Mesodermal cell (in vitro differentiated cells): ENCODE measurements around the gene STON1.
"Not testable (repeated sequence)": the region's sequence is repeated elsewhere in the genome, so short reads cannot be mapped to it uniquely, and the experiment has no call there.

Experiments used
- H3K27ac ChIP-seq: 2 replicates; pipeline ENCODE4 v1.7.0; 2013; ENCODE audit warnings: mild to moderate bottlenecking, low read depth, low read length, moderate library complexity; ENCODE audit not compliant: severe bottlenecking
- H3K36me3 ChIP-seq: 2 replicates; pipeline ENCODE4 v1.7.1; 2013; ENCODE audit warnings: mild to moderate bottlenecking, low read length, moderate library complexity; ENCODE audit not compliant: control insufficient read depth, insufficient read depth
- H3K4me1 ChIP-seq: one replicate; pipeline ENCODE4 v1.7.1; 2013; ENCODE audit warnings: mild to moderate bottlenecking, low read length; ENCODE audit not compliant: insufficient read depth, control insufficient read depth, poor library complexity, severe bottlenecking
- H3K4me3 ChIP-seq: 2 replicates; pipeline ENCODE4 v1.7.0; 2013; ENCODE audit warnings: low read length, control low read depth, mild to moderate bottlenecking; ENCODE audit not compliant: insufficient read depth, poor library complexity, severe bottlenecking; ENCODE audit errors: extremely low read depth
- H3K9me3 ChIP-seq: 2 replicates; pipeline ENCODE4 v1.7.1; 2013; ENCODE audit warnings: mild to moderate bottlenecking, low read length, moderate library complexity; ENCODE audit not compliant: control insufficient read depth
- WGBS, 2 experiments: methylation state at CpG; one replicate each; pipeline ENCODE4 v1.1.5; 2013; ENCODE audit warnings: missing lambda C conversion rate in 2 of 2; ENCODE audit not compliant: insufficient coverage in 2 of 2; 5-methylcytosine and 5-hydroxymethylcytosine counted together

The STON1 gene

DNA sequence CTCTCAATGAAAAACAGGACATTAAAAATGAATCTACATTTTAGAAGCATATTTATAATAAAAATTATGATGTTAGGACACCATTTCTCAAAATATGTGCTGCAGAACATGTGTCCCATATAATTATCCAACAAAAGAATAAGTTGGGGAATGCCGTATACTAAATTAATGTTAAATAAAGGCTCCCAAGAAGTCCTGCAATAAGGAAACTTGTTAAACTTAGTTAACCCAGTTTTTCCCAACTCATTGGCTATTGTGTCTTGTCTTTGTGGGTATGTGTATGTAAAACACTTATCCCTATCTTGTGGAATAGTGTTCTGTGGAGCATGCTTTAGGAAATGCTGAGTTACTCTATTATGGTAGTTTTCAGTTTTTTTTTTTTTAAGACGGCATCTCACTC is 62.1 kb downstream of the STON1 start:
- WGBS, 2 experiments = no CpG with 5 or more reads among the region's 2 CpGs
- Histone ChIP-seq H3K9me3 (no peaks in the 10 kb centered on the region), H3K4me3 (no peak overlapping the region), H3K36me3 (peaks cover 15% of the 10 kb centered on the region), H3K27ac (no peak overlapping the region), H3K4me1 (no peaks in the 10 kb centered on the region)

DNA sequence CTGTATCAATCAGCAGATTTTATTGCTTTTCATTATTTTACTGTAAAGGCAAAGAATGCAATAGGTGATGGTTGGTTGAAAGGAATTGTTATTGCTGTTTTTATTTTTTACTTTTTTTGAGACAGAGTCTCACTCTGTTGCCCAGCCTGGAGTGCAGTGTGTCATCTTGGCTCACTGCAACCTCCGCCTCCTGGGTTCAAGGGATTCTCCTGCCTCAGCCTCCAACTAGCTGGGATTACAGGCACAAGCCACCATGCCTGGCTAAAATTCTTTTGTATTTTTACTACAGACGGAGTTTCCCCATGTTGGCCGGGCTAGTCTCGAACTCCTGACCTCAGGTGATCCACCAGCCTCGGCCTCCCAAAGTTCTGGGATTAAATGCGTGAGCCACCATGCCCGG is 66.8 kb downstream of the STON1 start:
- peaks cover 18% of the 10 kb centered on the region for H3K36me3 ChIP-seq
- WGBS, 2 experiments = 94 to 98% methylated on average over 6 of the region's 7 CpGs
- not testable (repeated sequence) for H3K4me3 ChIP-seq, H3K9me3 ChIP-seq, H3K27ac ChIP-seq, H3K4me1 ChIP-seq

GRCh38 chr2:48597492-48597891 is 67.5 kb downstream of the STON1 start:
- peaks cover 17% of the 10 kb centered on the region for H3K36me3 ChIP-seq
- no peaks in the 10 kb centered on the region for H3K4me1 ChIP-seq
- H3K27ac ChIP-seq = no peak overlapping the region
- WGBS, 2 experiments = 100% methylated on average over 1 of the region's 2 CpGs; no CpG with 5 or more reads in 1 of the 2 experiments
- H3K4me3 ChIP-seq = no peak overlapping the region
- H3K9me3 ChIP-seq = no peaks in the 10 kb centered on the region

- Histone ChIP-seq H3K27ac (no peak overlapping the region), H3K4me1 (no peaks in the 10 kb centered on the region), H3K4me3 (no peak overlapping the region), H3K36me3 (peaks cover 10% of the 10 kb centered on the region), H3K9me3 (no peaks in the 10 kb centered on the region)
- WGBS, 2 experiments = 39 to 62% methylated on average over 3 of the region's 4 CpGs
These were observed 70.4 kb downstream of the STON1 start for GRCh38 chr2:48600204-48600813.

- H3K4me1 ChIP-seq = no peaks in the 10 kb centered on the region
- 80% methylated on average over 2 of the region's 3 CpGs; no CpG with 5 or more reads in 1 of the 2 experiments for WGBS, 2 experiments
- no peak overlapping the region for H3K4me3 ChIP-seq
- no peaks in the 10 kb centered on the region for H3K9me3 ChIP-seq
- H3K27ac ChIP-seq = no peak overlapping the region
- H3K36me3 ChIP-seq = peaks cover 10% of the 10 kb centered on the region
These were observed 71.0 kb downstream of the STON1 start for GRCh38 chr2:48600917-48601316.

- Histone ChIP-seq H3K9me3 (no peaks in the 10 kb centered on the region), H3K4me1 (no peaks in the 10 kb centered on the region), H3K36me3 (peaks cover 10% of the 10 kb centered on the region), H3K4me3 (no peak overlapping the region), H3K27ac (no peak overlapping the region)
- WGBS, 2 experiments = 56 to 63% methylated on average over 6 to 7 of the region's 7 CpGs
These were observed 71.4 kb downstream of the STON1 start for GRCh38 chr2:48601349-48601748.

DNA sequence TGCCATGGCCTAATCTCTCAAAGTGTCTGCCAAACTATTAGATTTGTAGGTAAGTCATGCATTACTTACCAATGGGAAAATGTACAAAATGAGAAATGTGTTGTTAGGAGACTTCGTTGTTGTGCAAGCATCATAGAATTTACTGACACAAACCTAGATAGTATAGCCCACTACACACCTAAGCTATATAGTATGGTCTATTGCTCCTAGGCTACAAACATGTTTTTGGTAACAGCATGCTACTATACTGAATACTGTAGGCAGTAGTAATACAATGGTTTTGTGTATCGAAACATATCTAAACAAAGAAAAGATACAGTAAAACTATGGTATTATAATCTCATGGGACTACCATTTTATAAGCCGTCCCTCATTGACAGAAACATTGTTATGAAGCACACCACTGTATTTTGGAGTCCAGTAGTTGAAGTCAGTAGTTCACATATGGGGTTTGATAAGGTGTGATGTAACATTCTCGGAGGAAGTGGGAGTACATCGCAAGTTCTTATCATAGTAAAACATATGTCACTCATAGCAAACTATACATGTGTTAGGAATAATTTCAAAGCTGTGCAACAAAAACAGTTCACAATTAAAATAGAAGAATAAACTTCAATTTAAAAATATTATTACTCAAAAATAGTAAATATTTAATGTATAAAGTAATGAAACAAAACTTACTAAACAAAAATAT is 75.7 kb downstream of the STON1 start:
- Histone ChIP-seq H3K36me3 (no peaks in the 10 kb centered on the region), H3K27ac (no peak overlapping the region), H3K9me3 (no peaks in the 10 kb centered on the region), H3K4me3 (no peak overlapping the region), H3K4me1 (no peaks in the 10 kb centered on the region)
- WGBS, 2 experiments = no CpG with 5 or more reads among the region's 5 CpGs

DNA sequence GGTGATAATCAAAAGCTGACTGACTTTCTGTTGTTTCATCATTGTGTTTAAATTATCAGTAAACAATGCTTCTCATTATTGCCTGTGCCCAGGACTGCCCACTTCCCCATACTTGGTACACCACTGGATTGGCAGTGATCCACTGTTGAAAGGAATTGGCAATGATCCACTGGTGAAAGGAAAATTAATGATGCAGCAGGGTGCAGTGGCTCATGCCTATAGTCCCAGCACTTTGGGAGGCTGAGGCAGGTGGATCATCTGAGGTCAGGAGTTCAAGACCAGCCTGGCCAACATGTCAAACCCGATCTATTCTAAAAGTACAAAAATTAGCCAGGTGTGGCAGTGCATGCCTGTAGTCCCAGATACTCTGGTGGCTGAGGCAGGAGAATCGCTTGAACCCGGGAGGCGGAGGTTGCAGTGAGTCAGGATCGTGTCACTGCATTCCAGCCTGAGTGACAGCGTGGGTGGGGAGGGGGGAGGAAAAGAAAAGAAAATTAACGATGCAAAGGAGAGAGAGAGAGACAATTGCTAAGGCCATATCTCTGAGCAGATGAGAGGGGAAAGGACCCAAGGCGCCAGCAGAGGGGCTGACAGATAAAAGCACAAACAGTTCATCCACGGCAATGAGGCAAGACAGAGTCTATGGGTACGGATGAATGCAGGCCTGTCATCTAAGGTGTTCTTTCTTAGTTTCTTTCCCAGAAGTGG is 77.5 kb downstream of the STON1 start:
- Histone ChIP-seq H3K36me3 (no peaks in the 10 kb centered on the region), H3K9me3 (no peaks in the 10 kb centered on the region), H3K27ac (no peak overlapping the region), H3K4me1 (no peaks in the 10 kb centered on the region), H3K4me3 (no peak overlapping the region)
- 76 to 80% methylated on average over 9 to 10 of the region's 10 CpGs for WGBS, 2 experiments

DNA sequence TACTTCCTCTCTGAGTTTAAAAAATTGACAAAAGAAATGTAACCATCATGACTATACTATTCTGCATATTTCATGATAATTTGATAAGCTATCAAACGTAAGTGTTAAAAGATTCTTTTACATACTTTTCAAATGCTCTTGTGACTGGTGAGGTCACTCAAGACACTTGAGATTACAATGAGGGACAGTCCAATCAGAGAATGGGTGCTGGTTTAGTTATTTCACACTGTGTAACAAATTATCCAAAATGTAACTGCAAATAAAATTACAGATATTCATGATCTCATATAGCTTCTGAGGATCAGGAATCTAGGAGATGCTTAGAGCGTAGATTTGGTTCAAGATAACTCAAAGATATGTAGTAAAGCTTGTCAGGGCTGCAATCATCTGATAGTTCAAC is 83.3 kb downstream of the STON1 start:
- H3K4me1 ChIP-seq = no peaks in the 10 kb centered on the region
- no peaks in the 10 kb centered on the region for H3K36me3 ChIP-seq
- H3K27ac ChIP-seq = no peak overlapping the region
- no peak overlapping the region for H3K4me3 ChIP-seq
- H3K9me3 ChIP-seq = no peaks in the 10 kb centered on the region
- WGBS, 2 experiments = 100% methylated on average over 1 of the region's 2 CpGs

GRCh38 chr2:48614581-48614980 is 84.6 kb downstream of the STON1 start:
- not testable (repeated sequence) for H3K4me3 ChIP-seq, H3K27ac ChIP-seq, H3K4me1 ChIP-seq, H3K9me3 ChIP-seq, H3K36me3 ChIP-seq
- WGBS, 2 experiments = 94 to 99% methylated on average over 12 to 14 of the region's 35 CpGs

DNA sequence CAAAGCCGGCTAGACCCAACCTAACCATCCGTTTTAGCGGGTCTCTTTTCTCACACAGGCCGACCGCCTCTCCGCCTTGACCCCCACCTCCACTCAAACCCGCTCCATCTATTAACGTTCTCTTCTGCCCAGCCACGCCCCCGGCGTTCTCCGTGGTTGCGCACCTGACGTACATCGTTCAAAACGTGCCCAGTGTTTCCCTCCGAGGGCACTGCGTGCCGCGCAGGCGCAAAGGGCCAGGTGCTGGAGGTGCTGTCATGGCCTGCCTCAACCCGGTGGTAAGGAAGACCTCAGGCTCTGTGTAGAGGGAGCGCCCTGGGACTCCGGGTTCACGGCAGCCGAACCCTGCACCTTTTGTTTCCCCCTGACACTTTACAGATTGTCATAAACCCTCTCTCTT is 87.7 kb downstream of the STON1 start, which contains the start of gene GTF2A1L:
Gene GTF2A1L (plus strand): TSS at position 239 of the 400 bp plus-strand sequence. CDS start 19 bp downstream, at position 258.
- H3K27ac ChIP-seq = no peak within 1 kb of the TSS
- no peak within 1 kb of the TSS for H3K4me3 ChIP-seq
- no peaks in the 10 kb centered on the region for H3K36me3 ChIP-seq
- no peaks in the 10 kb centered on the region for H3K4me1 ChIP-seq
- H3K9me3 ChIP-seq = no peaks in the 10 kb centered on the region
- 95% methylated on average over 17 to 25 of the region's 26 CpGs for WGBS, 2 experiments
